Neural progenitor cell (in vitro differentiated cells): ENCODE data around the gene IL1RL2.

Source experiments
- CTCF ChIP-seq: fragments of 200-600 bp; sonication (generic); IDR thresholded peaks from 2 replicates; pipeline ENCODE4 v1.5.1; 2017; ENCODE audit warnings: antibody characterized with exemption, mild to moderate bottlenecking
- EZH2 ChIP-seq: fragments of 200-600 bp; sonication (generic); IDR thresholded peaks from 2 replicates; pipeline ENCODE4 v1.6.1; 2017; ENCODE audit warnings: antibody characterized with exemption, mild to moderate bottlenecking, moderate library complexity
- EZH2phosphoT487 ChIP-seq: fragments of 200-600 bp; sonication (generic); IDR thresholded peaks from 2 replicates; pipeline ENCODE4 v1.6.1; 2017; ENCODE audit warnings: antibody characterized with exemption

DNA sequence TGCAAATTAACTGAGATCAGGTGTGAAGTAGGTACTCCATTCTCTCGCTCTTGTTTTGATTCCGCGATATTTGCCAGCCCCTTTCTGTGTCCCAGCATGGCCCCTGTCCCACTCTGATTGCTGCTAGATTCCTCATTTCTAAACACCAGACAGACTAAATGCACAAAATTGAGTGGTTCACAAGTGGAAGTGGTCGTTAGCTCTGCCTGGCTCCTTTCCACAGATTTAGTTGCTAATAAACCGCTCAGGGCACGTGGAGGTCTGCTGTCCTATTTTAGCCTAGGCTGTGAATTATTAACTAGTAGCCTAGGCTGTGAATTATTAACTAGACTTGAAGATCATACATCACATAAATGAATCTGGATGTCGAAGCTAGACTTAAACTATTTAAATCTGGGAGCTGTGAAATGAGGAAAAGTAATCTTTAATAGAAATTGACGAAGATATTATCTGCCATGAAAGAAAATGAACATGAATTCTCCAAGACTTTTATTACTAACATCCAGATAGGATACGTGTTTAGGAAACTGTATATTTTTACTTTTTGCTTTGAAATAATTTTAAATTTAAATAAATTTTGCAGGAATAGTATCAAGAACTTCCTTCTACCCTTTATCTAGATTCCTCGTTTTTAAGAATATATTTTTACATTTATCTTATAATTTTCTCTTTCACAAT is 3.7 kb downstream of the IL1RL2 start:
- TF ChIP-seq CTCF = no peak
- no peak for TF ChIP-seq EZH2phosphoT487
- no peak for TF ChIP-seq EZH2
